Astrocyte of the hippocampus (primary cell): ENCODE data around the gene PANK1.
A peak's percentile ranks its signal among the peaks of the same experiment; 100 is the strongest.
"Not testable (repeated sequence)": the region's sequence is repeated elsewhere in the genome, so short reads cannot be mapped to it uniquely, and the experiment has no call there.

ENCODE experiments used
- DNase-seq: peaks from one replicate; pipeline ENCODE4 v3.0.0; 2011; ENCODE audit warnings: low read depth, low spot score

Gene PANK1

DNA sequence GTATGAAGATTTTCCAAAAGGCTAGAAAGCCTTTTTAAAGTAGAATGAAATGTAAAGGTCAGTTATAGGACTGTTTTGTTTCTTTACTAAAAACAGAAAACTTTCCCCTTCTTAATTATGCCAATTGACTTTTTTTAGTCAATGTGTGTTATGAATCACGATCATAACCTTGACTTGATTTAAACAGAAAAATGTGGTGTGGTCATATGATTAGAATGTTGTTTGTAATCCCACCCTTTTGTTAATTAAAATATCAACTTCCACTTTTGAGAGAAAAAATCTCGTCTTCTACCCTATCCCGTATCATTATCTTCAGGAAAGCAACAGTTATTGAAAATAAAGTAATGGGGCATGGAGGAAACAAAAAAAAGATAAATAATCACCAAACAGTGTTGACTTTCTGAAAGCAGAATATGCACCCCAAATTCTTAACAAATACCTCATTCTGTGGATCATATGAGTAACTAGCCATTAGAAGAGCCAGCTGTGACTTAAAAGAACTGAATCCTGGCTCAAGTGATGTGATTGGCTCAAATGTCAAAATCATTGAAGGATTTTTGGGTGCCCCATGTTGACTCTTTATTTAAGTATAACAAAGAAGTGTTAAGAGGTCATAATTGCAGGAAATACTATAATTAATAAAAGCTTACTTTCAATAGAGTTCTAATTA is 77.3 kb downstream of the PANK1 start:
- no peak for DNase-seq

- no peak for DNase-seq
Observed at GRCh38 chr10:89566992-89567391, 78.0 kb downstream of the PANK1 start.

DNA sequence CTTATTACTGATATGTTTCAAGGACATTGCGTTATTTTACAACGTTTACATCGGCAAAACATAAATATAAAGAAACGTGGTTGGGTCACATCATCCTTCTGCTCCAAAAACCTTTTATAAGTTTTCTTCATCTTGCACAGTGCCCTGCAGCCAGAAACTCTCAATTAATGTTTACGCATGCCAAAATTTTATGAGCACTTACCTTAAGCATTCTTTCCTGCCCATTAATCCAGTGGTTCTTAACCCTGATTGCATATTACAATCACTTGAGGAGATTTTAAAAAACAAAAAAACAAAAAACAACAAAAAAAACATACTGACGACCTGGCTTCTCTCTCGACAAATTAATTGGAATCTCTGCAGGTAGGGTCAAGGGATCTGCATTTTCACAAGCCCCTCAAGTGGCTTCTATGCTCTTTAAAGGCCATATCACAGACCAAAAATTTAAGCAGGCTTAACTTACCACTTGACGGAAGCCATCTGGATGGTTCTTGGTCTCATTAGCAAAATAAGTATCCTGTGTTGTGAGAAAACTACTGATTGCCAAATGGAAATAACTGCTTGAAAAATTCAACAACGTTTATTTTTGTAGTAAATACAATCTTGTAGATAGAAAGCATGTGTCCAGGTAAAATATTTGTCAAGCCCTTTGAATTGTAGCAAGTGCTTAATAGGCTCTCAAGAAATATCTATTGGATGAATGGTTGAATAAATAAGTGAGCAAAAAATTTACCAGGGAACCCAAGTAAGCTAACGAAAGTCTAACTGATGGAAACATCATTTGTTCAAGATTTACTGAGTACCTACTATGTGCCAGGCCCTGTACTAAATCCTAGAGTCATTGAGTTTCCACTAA is 78.7 kb downstream of the PANK1 start:
- no peak for DNase-seq

- no peak for DNase-seq
Observed at GRCh38 chr10:89565180-89565579, 79.9 kb downstream of the PANK1 start.

DNA sequence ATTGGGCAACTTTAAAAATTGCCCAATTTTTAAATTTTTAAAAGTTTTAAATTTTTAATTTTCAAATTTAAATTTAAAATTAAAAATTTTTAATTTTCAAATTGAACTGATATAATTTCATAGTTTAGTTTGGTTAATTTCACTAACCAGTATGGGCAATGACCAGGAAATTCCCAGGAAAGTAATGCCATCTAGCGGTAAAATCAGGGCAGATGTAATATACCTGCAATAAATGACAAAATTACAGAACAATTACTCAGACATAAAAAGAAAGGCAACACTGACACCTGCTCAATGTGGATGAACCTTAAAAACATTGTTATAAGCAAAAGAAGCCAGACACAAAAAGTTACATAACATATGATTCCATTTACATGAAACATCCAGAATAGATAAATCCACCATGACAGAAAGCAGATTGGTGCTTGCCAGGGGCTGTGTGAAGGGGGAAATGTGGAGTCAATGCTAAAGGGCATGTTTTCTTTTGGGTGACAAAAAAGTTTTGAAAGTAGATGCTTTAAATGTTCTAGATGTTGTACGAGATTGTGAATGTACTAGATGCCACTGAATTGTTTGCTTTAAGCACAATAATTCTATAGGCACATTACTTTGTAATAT is 81.1 kb downstream of the PANK1 start:
- peak; percentile 65 for DNase-seq

DNA sequence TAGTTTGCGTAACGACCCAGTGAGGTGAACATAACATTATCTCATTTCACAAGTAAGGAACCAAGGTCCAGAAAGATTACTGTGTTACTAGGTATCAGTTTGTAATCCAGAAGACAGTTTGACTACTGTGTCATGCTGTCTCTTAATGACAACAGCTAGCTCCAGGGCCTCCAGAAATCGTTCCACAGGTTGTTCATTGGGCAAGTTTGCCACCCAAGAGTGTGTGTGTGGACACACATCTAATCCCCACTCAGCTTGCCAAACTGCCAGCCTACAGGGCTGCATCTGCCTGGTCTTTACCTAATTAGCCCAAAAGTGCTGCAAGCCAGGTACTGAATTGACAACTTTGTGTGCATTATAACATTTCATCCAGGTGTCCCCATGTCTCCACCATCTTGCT is 81.7 kb downstream of the PANK1 start:
- DNase-seq: no peak

- DNase-seq: peak; percentile 33
Observed at GRCh38 chr10:89556600-89556999, 88.4 kb downstream of the PANK1 start.

DNA sequence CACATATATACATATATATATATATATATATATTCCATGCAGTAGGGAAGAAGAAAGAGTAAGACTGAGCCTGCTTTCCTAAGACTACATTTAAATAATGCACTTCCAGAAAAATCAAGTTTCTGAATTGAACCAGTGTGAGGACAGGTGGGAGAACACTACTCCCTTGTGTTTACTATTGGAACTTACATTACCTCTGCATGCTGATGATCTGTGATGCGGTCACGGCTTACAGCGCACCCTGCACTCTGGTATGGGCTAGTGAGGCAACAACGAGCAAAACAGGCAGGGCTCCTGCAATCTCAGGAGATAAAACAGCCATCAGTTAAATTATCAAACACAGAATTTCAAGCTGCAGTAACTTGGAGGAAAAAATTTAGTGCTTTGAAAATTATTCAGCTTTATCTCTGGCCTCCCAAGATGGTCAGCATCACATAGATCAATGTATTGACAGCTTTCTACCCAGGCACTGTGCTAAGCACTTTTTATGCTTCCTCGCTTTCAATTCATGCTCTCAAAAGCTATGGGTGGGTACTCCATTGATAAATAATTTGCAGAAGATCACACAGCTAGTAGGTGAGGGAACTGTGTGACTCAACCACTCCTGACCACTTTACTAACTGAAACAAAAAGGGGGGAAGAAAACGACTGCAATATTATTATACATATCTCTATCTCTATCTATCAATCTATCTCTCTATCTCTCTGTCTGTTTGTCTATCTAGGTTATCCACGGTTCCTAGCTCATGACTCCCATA is 89.2 kb downstream of the PANK1 start:
- DNase-seq: peak; percentile 33

DNA sequence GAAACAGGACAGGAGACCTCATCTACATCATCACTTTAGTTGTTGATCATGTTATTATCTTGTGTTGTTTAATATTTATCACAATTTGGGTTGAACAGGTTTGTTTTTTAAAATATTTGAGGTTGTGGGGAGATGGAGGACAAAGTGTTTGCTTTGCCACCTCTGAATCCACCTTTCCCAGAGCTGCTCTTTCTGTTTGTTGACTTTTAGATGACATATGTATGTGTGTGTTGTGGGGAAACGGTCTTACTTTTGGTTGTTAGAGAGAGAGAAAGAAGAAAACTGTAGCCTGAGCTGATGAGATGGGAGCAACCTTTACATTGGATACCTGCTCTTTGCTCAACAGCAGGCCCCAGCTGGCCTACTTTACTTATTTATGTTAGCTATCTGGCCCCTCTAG is 90.6 kb downstream of the PANK1 start:
- DNase-seq: no peak

DNA sequence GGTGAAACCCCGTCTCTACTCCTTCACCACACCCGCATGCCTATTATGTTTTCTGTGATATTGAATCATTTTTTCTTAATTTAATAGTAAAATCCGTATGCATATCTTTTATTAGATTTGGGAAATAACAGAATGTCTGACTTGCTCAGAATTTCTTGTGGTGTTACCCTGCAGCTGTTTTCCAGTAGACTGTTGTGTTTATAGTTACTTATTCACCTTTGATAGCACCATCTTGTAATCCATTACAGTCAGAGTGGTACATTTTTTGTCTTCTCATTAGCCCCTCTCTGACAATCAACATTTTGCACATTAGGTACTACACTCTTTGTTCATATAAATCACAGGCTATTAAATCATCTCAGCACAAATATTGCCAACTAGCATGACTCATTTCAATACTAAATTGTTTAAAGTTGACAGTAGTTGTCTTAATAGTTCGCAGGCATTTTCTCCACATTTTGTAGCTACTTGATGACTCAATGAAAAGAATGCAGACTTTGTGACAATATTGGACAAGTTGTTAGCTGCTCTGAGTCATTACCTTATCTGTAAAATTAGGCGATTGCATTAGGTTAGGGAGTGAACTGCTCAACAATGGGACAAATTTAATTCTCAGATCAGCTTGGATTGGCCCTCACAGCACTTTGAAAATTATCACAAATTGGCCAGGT is 91.8 kb downstream of the PANK1 start:
- peak; percentile 86 for DNase-seq

GRCh38 chr10:89552213-89552612 is 92.8 kb downstream of the PANK1 start:
- DNase-seq: no peak

GRCh38 chr10:89550509-89550908 is 94.5 kb downstream of the PANK1 start:
- peak; percentile 35 for DNase-seq

DNA sequence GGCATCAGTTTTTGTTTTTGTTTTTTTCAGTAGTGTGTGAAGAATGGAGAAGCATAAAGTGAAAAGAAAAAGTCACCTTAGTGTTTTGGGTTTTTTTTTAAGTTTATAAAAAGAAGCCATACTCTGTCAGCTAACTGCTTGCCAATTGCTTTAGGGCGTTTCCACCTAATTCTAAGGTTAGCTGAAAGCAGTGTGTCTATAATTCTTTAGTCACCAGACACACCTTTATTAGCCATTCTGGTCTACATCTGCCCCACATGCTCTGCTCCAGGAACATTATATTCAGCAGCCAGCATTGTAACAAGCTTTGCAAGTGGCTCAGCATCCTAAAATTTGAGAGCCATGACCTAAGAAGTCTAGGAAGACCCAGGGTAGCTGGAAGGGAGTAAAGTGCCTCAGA is 95.5 kb downstream of the PANK1 start:
- no peak for DNase-seq

GRCh38 chr10:89548673-89549072 is 96.4 kb downstream of the PANK1 start:
- no peak for DNase-seq

- no peak for DNase-seq
Observed at GRCh38 chr10:89547853-89548513, 97.1 kb downstream of the PANK1 start.

- not testable (repeated sequence) for DNase-seq
Observed at GRCh38 chr10:89546651-89547050, 98.4 kb downstream of the PANK1 start.

GRCh38 chr10:89543841-89544240 is 101.2 kb downstream of the PANK1 start:
- no peak for DNase-seq

GRCh38 chr10:89540420-89540949 is 104.6 kb downstream of the PANK1 start:
- DNase-seq: no peak

- DNase-seq: no peak
Observed at GRCh38 chr10:89537364-89537763, 107.7 kb downstream of the PANK1 start.

GRCh38 chr10:89536013-89536354 is 109.1 kb downstream of the PANK1 start:
- DNase-seq: no peak
